BJ (cell line): Measurements from ENCODE around the gene ZBTB20. TPM values are rescaled to one million over a fixed set of nuclear protein-coding genes. Genes with fewer than 3 reads are reported as not detected.

Experiments used
- CTCF ChIA-PET: fragments of 350-600 bp; formaldehyde crosslinking; extraction: SDS; loops from one replicate; lab custom pipeline; 2021; ENCODE audit warnings: antibody characterized with exemption, inconsistent platforms; lab: Yijun Ruan, JAX
- POLR2A ChIA-PET: fragments of 300-600 bp; sonication (Branson Sonifier 250); formaldehyde crosslinking; extraction: SDS; loops from one replicate; lab custom pipeline; 2021; ENCODE audit warnings: antibody characterized with exemption; lab: Charles Lee
- DNase-seq: peaks from one replicate; pipeline ENCODE4 v3.0.0-alpha.2; 2011; ENCODE audit warnings: low read depth
- H3K27me3 ChIP-seq: 2 replicates; pipeline ENCODE4 v1.6.0; 2011; ENCODE audit warnings: low read length; ENCODE audit not compliant: control insufficient read depth, insufficient read depth
- H3K36me3 ChIP-seq: 2 replicates; pipeline ENCODE4 v1.5.1; 2011; ENCODE audit warnings: low read length; ENCODE audit not compliant: control insufficient read depth, insufficient read depth
- H3K4me3 ChIP-seq: 2 replicates; pipeline ENCODE4 v1.5.1; 2011; ENCODE audit warnings: low read depth, mild to moderate bottlenecking, control low read depth, low read length
- CTCF ChIP-seq: IDR thresholded peaks from 2 replicates; pipeline ENCODE4 v1.5.1; 2011; ENCODE audit warnings: low read depth, mild to moderate bottlenecking, control low read depth, inconsistent platforms, low read length, moderate library complexity; ENCODE audit not compliant: insufficient read depth
- polyA plus RNA-seq: library from polyadenylated mRNA; depleted of rRNA; stranded (reverse); fragments of >200 nt; gene quantifications from 2 replicates; pipeline ENCODE4 v1.2.3, GENCODE V29; 2011

Gene ZBTB20
- polyA plus RNA-seq, 1 experiment, result 6.0 TPM

GRCh38 chr3:114597012-114597411, 550.1 kb downstream of the ZBTB20 start:
- Histone ChIP-seq H3K27me3 (no peaks in the 10 kb centered on the region), H3K4me3 (no peak overlapping the region), H3K36me3 (no peaks in the 10 kb centered on the region)
- DNase-seq, result no peak
- POLR2A ChIA-PET, result no interaction called here
- CTCF ChIA-PET, result interaction anchor here (1.3 kb wide), 1 partner anchor 11 kb away, joined by 5 read pairs; no protein-coding TSS in a partner anchor
- TF ChIP-seq CTCF, result 0 out of 2 replicates have a peak, but pooled peaks have one; percentile 9

GRCh38 chr3:114596147-114596546, 550.9 kb downstream of the ZBTB20 start:
- TF ChIP-seq CTCF, result no peak
- CTCF ChIA-PET, result no interaction called here
- no peak for DNase-seq

GRCh38 chr3:114595522-114596028, 551.5 kb downstream of the ZBTB20 start:
- POLR2A ChIA-PET, result no interaction called here
- DNase-seq, result no peak
- CTCF ChIA-PET, result no interaction called here
- Histone ChIP-seq H3K36me3 (no peaks in the 10 kb centered on the region), H3K27me3 (no peaks in the 10 kb centered on the region), H3K4me3 (no peak overlapping the region)
- no peak for TF ChIP-seq CTCF

More at GRCh38 chr3:114596147-114596546, 550.9 kb downstream of the ZBTB20 start:
- POLR2A ChIA-PET, result no interaction called here
- no peaks in the 10 kb centered on the region for H3K27me3 ChIP-seq
- no peaks in the 10 kb centered on the region for H3K36me3 ChIP-seq
- no peak overlapping the region for H3K4me3 ChIP-seq

GRCh38 chr3:114590309-114591047, 556.6 kb downstream of the ZBTB20 start:
- Histone ChIP-seq H3K27me3 (no peaks in the 10 kb centered on the region), H3K36me3 (no peaks in the 10 kb centered on the region), H3K4me3 (no peak overlapping the region)
- no peak for TF ChIP-seq CTCF
- no peak for DNase-seq
- POLR2A ChIA-PET, result no interaction called here
- CTCF ChIA-PET, result interaction anchor here (0.8 kb wide), 1 partner anchor 574 kb away, joined by 3 read pairs; no protein-coding TSS in a partner anchor

GRCh38 chr3:114587986-114588385, 559.1 kb downstream of the ZBTB20 start:
- CTCF ChIA-PET, result interaction anchor here (0.7 kb wide), 1 partner anchor 288 kb away, joined by 3 read pairs; no protein-coding TSS in a partner anchor
- H3K27me3 ChIP-seq, result no peaks in the 10 kb centered on the region
- H3K36me3 ChIP-seq, result no peaks in the 10 kb centered on the region
- POLR2A ChIA-PET, result no interaction called here
- no peak overlapping the region for H3K4me3 ChIP-seq
- TF ChIP-seq CTCF, result no peak
- no peak for DNase-seq
